Ramos (cell line): ENCODE data around the gene ZNF800.
"Not testable (repeated sequence)": the region's sequence is repeated elsewhere in the genome, so short reads cannot be mapped to it uniquely, and the experiment has no call there.

Experiments used
- in situ Hi-C: fragments of 300-500 bp; cut with MboI; formaldehyde crosslinking; loops from one replicate; pipeline ENCODE4 v1.14.3; 2022; ENCODE audit warnings: low sequenced_read_pairs; ENCODE audit not compliant: unreplicated experiment

The ZNF800 gene, protein sequence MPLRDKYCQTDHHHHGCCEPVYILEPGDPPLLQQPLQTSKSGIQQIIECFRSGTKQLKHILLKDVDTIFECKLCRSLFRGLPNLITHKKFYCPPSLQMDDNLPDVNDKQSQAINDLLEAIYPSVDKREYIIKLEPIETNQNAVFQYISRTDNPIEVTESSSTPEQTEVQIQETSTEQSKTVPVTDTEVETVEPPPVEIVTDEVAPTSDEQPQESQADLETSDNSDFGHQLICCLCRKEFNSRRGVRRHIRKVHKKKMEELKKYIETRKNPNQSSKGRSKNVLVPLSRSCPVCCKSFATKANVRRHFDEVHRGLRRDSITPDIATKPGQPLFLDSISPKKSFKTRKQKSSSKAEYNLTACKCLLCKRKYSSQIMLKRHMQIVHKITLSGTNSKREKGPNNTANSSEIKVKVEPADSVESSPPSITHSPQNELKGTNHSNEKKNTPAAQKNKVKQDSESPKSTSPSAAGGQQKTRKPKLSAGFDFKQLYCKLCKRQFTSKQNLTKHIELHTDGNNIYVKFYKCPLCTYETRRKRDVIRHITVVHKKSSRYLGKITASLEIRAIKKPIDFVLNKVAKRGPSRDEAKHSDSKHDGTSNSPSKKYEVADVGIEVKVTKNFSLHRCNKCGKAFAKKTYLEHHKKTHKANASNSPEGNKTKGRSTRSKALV

DNA sequence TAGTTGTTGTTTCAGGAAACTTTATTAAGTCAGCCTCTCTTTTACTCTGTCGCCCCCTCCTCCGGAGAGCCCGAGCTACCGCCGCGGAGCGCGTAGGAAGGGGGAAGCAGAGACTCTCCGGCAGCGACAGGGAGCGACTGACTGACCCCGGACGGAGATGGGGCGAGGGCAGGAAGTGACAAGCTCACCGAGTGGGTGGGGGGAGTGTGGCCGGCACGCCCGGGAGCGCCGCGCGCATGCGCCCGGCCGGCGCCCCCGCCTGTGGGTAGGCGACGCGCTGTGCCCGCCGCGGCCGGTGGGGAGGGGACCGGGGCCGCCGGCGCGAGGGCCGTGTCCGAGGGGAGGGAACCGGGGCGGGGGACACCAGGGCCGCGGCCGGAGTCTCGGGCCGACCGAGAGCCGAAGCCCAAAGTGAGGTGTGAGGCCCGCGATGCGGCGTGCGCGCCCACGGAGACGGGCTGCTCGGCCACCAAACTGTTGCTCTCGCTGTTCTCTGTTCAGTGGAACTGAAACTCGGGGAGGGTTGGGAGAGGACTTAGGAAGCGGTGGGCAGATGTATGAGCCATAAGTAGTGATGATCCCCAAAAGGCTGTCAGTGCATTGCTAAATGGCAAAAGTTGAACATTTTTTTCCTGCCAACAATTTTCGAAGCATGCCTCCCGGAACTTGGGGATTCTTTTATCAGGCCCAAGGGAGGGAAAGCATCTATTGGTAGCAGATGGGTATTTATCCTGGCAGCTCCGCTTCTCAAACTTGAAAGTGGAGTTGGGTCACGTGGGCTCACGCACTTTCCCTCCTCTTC is at the start of gene ZNF800:
TSS of gene ZNF800 (minus strand) at position 143 of the 802 bp plus-strand sequence. CDS start 1,151 bp downstream, outside the sequence.
- in situ Hi-C loops: no loop called here

DNA sequence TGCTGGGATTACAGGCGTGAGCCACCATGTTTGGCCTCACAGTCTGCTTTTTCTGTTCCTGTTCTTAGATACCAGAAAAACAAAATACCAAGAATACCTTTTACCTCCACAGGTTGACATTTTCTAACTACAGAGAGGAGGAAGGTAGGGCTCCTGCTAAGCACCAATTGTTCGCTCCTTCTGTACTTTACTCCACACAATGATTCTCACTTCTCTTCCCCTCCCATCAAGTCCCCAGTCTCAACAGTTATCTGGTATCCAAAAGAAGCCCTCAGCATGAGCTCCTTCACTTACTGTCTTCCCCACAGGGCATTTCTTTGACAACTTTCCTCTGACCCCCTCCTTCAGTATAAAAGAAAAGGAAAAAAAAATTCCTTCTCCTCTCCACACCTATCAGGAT is 47.7 kb upstream of the ZNF800 start:
- in situ Hi-C loops: no loop called here

DNA sequence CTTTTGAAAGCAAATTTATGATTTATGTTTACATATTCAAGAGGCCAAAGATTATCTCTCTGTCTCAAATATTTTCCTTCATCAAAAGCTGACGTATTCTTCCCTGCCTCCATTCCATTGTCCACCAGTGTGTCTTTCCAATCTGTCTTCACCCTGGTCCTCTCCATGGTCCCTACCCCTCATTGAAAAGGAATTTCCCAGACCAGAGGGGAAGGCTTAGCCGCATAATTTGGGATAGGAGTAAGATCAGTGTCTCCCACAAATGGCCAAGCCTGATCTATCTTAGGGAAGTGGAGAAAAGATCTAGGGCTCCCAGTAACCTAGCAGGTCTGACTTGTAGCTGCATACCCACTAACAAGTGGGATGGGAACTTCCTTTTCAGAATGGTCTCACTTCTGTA is 46.3 kb upstream of the ZNF800 start:
- in situ Hi-C loops: no loop called here

DNA sequence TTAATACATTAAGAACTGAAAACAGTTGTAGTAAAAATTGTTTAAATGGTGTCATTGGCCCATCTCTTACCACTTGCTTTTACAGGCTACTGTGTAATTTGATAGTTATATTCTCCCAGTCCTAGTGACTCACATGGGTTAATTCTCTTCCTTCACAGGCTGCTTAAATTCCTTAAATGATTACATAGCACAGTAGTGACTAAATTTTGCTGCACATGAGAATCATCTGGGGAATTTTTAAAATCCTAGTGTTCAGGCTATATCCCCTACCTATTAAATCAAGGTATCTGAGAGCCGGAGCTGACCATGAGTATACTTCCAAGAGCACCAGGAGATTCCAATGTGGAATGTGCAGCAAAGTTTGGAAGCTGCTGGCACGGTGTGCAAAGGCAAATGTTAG is 45.3 kb upstream of the ZNF800 start:
- in situ Hi-C loops: no loop called here

DNA sequence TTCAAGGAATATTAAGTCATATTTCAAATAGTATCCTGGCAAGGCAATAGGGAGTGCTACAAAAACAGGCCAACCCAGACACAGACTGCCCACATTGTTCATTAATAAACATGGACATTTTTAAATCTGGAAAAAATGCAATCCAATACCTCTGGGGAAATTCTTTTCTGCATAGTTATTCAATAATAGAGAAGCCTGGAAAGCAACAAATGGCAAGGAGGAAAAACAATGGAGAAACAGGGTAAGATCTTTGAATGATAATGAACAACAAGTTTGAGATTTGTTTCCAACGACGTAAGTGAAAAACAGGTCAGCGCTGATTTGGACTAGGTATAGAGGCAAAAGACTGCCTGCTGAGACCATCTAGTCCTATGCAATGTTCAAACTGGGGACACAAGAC is 44.7 kb upstream of the ZNF800 start:
- in situ Hi-C loops: no loop called here

DNA sequence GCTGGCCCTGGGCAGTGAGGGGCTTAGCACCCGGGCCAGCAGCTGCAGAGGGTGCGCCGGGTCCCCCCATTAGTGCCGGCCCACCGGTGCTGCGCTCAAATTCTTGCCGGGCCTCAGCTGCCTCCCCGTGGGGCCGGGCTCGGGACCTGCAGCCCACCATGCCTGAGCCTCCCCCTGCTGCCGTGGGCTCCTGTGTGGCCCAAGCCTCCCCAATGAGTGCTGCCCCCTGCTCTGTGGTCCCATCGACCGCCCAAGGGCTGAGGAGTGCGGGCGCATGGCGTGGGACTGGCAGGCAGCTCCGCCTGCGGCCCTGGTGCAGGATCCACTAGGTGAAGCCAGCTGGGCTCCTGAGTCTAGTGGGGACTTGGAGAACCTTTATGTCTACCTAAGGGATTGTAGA is 36.8 kb upstream of the ZNF800 start:
- in situ Hi-C loops: not testable (repeated sequence)

DNA sequence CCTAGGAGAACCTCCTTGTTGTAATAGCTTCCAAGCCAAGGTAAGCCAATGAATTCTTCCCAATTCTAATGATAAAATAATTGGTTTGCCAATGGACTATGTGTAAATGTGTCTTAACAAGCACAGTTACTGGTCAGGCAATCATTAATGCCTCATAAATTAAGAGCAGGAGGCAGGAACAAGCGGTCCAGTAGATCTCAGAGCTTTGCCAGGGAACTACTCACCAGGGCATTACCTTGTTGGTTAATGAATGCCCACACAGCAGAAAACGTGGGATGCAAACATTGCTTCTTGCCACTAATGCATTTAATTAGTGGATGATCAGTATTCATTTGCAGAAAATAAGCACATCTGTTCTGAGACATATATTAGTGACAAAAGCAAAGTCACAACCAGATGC is 26.7 kb upstream of the ZNF800 start:
- in situ Hi-C loops: no loop called here

DNA sequence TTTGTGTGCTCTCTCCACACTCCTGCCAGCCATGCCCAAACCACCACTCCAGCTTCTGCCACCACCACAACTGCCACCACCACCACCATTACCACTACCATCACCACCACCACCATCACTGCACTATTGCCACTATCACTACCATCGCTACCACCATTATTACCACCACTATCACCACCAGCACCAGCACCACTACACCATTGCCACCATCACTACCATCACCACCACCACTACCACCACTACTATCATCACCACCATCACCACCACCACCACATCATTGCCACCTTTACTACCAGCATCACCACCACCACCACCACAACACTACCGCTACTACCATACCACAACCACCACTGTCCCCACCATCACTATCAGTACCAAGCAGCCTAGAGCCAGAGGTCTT is 26.0 kb upstream of the ZNF800 start:
- in situ Hi-C loops: no loop called here

DNA sequence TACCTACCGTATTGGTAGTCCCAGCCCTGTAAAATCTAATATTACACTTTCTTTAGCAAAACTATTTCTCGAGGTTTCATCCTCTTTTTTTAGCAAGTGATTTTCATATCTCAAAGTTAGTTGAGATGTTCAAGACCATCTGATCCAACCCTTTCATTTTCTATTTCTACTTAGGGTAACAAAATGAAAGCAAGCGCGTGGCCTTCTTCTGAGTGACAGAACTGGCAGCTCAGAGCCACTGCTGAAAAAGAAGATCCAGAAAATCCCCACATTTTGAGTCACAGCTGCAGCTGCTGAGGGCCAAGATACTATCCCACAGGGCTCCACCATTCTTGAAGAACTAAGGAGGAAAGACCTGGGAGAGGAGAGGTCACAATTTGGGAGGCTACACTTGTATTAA is 24.8 kb upstream of the ZNF800 start:
- in situ Hi-C loops: no loop called here

DNA sequence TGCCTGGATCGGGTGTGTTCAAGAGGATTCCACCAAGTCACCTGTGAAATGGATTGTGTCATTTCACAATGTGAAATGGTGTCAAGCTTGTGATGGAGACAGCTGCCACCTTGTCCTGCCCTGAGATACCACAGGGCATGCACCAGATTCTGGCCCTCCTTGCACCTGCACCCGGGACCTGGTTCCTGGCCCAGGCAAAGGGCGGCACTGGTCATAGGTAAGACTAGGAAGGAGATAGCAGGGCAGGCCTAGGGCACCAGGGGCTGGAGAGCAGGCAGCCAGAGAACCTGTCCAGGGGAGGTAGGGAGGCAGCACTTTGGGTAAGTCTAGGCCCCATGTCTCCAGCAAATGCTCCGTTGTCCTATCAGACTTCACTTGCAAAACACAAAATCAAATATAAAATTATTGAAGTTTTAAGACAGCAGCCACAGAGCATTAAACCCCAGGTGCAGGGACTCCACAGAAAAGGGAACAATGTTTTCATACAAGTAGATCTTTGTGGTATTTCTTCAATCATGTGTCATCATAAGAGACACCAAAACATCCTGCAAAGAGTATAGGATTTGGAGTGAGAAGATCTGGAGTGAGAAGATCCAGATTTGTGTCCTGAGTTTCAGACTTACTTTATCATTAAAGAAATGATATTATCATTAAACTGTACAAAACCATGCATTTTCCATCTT is 22.7 kb upstream of the ZNF800 start:
- in situ Hi-C loops: no loop called here

DNA sequence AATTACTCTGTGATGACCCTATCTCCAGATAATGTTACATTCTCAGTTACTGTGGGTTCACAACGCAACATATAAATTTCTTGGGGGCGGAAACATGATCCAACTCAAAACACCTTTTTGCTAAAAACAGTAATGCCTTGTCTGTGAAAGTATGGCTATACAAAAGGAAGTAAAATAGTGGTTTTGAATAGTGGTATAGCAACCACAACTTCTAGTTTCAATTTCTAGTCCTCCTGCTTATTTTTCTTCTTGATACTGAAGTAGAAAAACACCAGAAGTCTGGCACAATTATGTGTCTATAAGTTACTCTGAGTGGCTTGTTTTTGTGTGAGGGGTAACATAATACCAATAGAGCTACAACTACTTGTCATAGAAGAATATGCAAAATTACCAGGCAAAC is 21.5 kb upstream of the ZNF800 start:
- in situ Hi-C loops: no loop called here

DNA sequence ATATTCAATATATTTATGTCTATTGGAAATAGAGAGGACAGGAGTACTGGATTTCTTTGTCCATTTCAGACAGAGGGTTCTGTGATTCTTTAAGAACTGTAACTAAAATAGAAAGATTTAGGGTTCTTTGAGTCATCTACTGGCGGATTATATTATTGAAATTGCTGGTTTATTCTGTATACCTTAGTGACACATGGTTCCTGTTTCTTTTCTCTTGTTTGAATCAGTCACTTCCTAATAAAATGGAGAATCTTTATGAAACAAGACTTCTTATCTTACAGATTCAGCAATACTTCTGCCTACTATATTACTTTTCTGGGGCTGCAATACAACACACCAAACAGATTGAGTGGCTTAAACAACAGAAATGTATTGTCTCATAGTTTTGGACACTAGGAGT is 20.8 kb upstream of the ZNF800 start:
- in situ Hi-C loops: no loop called here

DNA sequence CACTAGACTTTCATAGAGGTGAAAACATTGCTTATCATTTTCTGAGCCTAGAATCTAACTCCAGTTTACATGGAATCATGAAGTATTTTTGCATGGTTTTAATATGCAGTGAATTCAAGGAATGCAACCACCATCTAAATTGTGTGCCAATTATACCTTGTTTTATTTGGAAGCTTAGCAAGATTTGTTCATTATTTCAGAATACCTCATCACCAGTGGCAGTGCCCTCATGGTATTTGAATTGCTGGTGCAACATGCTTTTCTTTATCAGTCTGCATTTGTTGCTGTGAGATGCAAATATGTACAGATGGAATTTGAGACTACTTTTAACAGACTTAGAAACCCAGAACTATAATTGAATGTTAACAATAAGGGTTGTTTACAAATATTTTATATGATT is 18.7 kb upstream of the ZNF800 start:
- in situ Hi-C loops: no loop called here

DNA sequence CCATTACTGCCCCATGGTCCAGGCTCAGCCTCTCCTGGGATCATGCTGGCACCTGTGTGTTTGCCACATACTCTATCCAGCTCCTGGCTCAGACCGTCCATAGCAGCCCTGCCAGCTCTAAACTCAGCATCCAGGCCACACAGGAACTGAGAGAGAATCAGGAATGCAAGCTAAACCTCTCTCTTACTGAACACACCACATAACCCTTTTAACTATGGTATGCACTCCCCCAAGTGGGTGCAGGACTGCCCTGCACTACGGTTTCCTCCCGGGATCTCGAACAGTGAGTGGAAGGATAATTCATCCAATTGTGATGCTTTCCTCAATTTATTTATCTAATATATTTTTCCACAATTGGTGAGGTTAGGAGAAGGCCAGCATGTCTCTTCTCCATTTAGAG is 17.1 kb upstream of the ZNF800 start:
- in situ Hi-C loops: no loop called here

DNA sequence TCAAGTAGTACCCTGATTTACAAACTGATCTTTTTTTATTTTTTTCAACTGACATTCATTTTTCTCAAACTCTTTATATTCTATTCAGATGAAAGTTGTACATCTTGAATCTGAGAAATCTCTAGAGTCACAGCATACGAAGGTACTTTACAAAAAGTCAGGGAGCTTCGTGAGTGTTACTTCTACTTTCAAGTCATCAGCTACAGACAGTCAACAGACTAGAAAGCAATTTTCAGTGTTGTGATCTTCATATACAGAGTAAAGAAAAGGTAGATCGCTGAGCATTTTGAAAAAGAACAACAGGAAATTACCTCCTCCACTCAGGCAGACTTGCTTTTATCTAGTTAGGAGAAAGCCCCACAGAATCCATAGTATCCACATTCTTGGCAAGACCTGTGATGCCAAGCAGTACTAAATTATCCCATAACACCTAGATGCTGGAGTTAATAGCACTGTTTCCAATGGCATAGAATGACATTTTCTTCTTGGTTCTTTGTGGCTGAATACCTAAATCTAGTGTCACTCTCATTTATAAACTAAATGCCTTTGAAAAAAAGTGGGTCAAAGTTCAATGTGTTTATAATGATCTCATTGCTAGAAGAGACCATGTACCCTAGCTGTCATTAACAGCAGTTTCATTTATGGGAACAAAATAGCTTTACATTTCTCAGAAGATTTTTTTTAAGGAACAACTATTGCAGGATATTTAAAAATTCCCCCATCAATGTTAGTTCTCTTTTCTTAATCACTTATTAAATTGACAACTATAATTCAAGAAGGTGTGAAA is 12.0 kb upstream of the ZNF800 start:
- in situ Hi-C loops: no loop called here

DNA sequence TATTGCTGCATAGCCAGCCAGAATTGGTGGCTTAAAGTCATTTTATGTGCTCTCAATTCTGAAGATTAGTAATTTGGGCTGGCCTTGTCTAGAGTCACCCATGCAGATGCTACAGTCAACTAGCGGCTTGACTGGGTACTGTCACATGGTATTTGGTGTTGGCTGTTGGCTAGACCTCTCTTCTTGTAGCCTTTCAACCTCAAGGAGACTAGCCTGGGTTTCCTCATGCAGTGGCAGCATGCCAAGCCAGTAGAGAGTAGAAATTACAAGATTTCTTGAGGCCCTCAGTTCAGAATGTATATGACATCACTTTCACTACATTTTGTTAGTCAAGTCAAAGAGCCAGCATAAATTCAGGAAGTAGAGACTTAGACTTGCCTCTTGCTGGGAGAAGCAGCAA is 3.7 kb upstream of the ZNF800 start:
- in situ Hi-C loops: no loop called here

DNA sequence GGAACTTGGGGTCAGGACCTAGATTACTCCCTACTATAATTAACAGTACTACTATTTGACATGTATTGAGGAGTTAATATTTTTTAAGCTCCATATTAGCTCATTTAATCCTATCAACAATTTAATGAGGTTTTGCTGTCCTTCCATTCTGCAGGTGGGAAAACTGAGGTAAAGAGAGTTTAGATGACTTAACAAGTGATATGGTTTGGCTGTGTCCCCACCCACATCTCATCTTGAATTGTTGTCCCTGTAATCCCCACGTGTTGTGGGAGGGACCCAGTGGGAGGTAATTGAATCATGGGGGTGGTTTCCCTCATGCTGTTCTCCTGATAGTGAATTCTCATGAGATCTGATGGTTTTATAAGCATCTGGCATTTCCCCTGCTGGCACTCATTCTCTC is 2.6 kb upstream of the ZNF800 start:
- in situ Hi-C loops: not testable (repeated sequence)

DNA sequence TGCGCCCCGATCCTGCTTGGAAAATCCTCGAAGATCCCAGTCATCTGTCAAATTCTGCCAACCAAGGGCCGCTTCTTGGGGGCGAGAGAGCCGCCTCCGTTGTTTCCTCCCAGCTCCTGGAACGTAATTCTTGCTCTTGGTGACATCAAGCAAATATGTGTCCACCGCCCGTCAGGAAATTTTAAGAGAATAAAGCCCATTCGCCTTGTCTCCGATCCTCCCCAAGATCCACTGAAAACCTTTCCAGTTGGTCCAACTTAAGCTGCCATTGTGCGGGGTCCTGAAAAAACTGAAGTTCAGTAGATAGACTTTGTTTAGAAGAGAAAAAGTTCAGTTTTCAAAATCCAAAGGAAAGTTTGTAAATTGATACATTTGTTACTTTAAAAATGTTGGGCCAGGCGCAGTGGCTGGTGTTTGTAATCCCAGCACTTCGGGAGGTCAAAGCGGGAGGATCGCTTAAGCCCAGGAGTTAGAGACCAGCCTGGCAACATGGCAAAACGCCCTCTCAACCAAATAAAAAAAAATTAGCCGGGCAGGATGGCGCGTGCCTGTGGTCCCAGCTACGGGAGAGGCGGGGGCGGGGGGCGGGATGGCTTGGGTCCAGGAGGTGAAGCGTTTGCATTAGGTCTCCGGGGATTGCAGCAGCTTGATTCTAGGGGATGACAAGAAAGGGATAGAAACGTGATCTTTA is 1.0 kb upstream of the ZNF800 start:
- in situ Hi-C loops: no loop called here

DNA sequence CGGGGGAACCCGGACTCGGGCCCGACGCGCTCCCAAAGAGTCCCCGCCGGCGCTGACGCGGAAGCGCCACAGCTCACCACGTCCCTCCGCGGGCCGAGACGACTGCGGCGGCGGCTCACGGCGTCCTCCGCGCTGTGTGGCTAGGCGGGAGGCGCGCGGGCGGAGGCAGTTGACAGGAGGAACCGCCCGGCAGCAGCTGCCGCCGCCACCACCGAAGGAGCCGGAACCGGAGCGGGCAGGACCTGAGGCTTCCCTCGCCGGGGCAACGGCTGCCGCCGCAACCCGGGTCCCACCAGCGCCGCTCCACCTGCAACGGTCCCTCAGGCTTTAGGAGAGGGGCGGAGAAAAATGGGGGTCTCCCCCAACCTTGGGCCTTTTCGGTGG is 334 bp downstream of the ZNF800 start:
- in situ Hi-C loops: no loop called here
